HG03064 (cell line): ENCODE measurements around the gene CENPS.
A peak's percentile ranks its signal among the peaks of the same experiment; 100 is the strongest.
"Not testable (repeated sequence)": the region's sequence is repeated elsewhere in the genome, so short reads cannot be mapped to it uniquely, and the experiment has no call there.

Source experiments
- ATAC-seq: cut with Tn5 transposase; IDR thresholded peaks from one replicate; pipeline ENCODE4 v1.9.1; 2021; ENCODE audit warnings: low read depth; ENCODE audit not compliant: unreplicated experiment

CENPS gene

GRCh38 chr1:10450156-10450814 is 20.1 kb downstream of the CENPS start:
- ATAC-seq: no peak

- ATAC-seq: no peak
These were observed 20.6 kb downstream of the CENPS start for GRCh38 chr1:10450836-10451235.

- no peak for ATAC-seq
These were observed 21.1 kb downstream of the CENPS start for GRCh38 chr1:10451287-10451686.

GRCh38 chr1:10456048-10456447 is 25.8 kb downstream of the CENPS start:
- no peak for ATAC-seq

GRCh38 chr1:10456661-10457060 is 26.4 kb downstream of the CENPS start:
- no peak for ATAC-seq

GRCh38 chr1:10457462-10457861 is 27.2 kb downstream of the CENPS start:
- not testable (repeated sequence) for ATAC-seq

- no peak for ATAC-seq
These were observed 27.6 kb downstream of the CENPS start for GRCh38 chr1:10457875-10458274.

- no peak for ATAC-seq
These were observed 29.0 kb downstream of the CENPS start for GRCh38 chr1:10459184-10459583.

GRCh38 chr1:10467078-10467477 is 36.8 kb downstream of the CENPS start:
- ATAC-seq: no peak

- ATAC-seq: no peak
These were observed 39.8 kb downstream of the CENPS start for GRCh38 chr1:10470043-10470442.

GRCh38 chr1:10471411-10472219 is 41.4 kb downstream of the CENPS start:
- ATAC-seq: no peak

- peak; percentile 81 for ATAC-seq
These were observed 42.2 kb downstream of the CENPS start, which contains the start of gene DFFA for GRCh38 chr1:10472220-10473144. DFFA (minus strand) TSS chr1:10472529; CDS start chr1:10472458, 71 bp downstream.

GRCh38 chr1:10473145-10473765 is 43.0 kb downstream of the CENPS start:
- ATAC-seq: no peak

GRCh38 chr1:10474309-10474612 is 44.0 kb downstream of the CENPS start:
- ATAC-seq: not testable (repeated sequence)

GRCh38 chr1:10474613-10475507 is 44.6 kb downstream of the CENPS start, which contains the start of gene PEX14:
PEX14 (plus strand) TSS chr1:10474950; CDS start chr1:10474967, 17 bp downstream.
- peak; percentile 51 for ATAC-seq

- no peak for ATAC-seq
These were observed 45.3 kb downstream of the CENPS start for GRCh38 chr1:10475510-10475909.

GRCh38 chr1:10479296-10479695 is 49.1 kb downstream of the CENPS start:
- no peak for ATAC-seq

- no peak for ATAC-seq
These were observed 50.4 kb downstream of the CENPS start for GRCh38 chr1:10480614-10481013.

- no peak for ATAC-seq
These were observed 54.3 kb downstream of the CENPS start for GRCh38 chr1:10484521-10484920.
